NCI-H1417 treated with DMSO at 0.1 percent for 48 hours (cell line): ENCODE measurements around the gene MADD.
"Not testable (repeated sequence)": the region's sequence is repeated elsewhere in the genome, so short reads cannot be mapped to it uniquely, and the experiment has no call there.

Experiments used
- DNase-seq: peaks from one replicate; lab custom pipeline; 2025; lab: John Stamatoyannopoulos, UW

MADD gene

GRCh38 chr11:47318166-47318565, 48.2 kb downstream of the MADD start:
- no peak for DNase-seq

DNA sequence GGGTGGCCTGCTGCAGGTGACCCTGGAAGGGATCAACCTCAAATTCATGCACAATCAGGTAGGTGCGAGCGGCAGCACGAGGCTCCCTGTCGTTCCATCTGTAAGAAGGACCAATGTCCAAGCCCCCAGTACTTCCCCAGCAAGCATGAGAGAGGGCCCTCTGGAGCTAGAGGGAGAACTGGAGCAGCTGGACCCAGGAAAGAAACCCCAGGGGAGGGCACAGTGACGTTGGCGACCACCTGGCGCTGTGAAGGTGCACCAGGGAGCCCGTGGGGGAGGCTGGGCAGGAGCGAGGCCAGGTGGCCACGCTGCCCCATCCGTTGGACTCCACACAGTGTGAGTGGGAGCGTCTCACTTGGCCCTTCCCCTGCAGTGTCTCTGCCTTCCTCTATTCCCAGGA, 54.6 kb downstream of the MADD start:
- DNase-seq = no peak

GRCh38 chr11:47325271-47326041, 55.5 kb downstream of the MADD start:
- no peak for DNase-seq

GRCh38 chr11:47326198-47326597, 56.3 kb downstream of the MADD start:
- no peak for DNase-seq

DNA sequence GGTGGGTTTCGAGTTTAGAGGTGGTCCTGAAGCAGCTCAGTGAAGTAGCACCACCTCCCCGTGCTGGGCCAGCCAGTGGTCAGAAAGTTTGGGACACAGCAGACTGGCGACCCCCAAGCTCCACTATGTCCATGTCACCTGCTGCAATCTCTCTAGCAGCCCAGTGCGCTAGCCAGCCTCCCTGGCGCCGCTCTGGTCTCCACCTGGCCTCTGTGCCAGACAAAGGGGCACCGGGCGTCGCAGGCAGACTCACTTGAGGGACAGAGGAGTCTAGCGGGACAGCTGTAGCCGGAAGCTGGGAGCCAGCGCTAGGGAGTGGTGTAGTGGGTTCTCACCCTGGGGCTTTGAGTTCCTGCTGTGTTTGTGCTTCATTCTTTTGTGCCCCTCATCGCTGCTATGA, 57.1 kb downstream of the MADD start:
- DNase-seq = no peak

DNA sequence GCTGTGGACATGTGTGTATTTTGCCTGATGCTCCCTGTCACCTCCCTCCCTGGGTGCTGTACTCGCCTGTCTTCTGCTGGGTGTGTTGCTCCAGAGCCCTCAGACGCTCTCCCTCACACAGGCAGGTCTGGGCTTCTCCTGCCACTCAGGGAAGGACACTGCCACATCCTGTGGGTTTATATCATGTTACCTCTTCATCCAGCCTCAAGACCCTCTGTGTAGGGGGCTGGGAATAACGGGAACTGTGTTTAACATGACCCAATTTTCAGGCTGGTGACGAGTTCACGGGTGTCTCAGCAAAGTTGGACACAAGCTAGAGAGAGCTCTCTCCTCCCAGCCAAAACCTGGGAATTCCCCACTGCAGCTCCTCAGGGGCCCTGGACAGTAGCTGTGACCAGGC, 58.0 kb downstream of the MADD start:
- no peak for DNase-seq

DNA sequence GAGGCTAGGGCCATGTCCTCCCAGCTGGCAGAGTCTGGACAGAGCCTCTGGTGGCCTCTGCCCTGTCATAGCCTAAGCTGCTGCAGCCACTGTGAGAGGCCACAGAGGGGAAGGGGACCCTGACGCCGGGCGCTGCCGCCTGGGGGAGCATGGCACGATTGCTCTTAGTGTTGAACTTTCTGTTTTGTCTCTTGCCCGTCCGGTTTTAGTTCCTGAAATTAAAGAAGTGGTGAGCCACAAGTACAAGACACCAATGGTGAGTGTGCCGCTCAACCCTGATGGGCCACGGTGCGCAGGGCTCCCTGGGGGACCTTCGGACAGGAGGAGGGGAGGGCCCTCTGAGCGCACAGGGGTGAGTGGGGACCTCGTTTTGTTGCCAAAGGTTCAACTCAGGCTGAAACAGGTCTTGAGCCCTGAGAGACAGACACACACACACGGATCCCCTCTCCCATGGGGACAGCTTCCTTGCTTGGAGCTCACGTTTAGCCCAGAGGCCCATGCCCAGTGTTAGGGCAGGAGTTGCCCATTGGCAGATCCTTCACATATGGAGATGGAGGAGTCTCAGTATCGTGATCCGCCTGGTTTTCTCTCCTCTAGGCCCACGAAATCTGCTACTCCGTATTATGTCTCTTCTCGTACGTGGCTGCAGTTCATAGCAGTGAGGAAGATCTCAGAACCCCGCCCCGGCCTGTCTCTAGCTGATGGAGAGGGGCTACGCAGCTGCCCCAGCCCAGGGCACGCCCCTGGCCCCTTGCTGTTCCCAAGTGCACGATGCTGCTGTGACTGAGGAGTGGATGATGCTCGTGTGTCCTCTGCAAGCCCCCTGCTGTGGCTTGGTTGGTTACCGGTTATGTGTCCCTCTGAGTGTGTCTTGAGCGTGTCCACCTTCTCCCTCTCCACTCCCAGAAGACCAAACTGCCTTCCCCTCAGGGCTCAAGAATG, 58.8 kb downstream of the MADD start:
- DNase-seq = no peak

- no peak for DNase-seq
Observed at GRCh38 chr11:47329431-47329986, 59.6 kb downstream of the MADD start.

GRCh38 chr11:47329987-47330931, 60.3 kb downstream of the MADD start:
- no peak for DNase-seq

- DNase-seq = no peak
Observed at GRCh38 chr11:47331454-47332302, 61.7 kb downstream of the MADD start.

GRCh38 chr11:47332303-47332711, 62.4 kb downstream of the MADD start:
- no peak for DNase-seq

DNA sequence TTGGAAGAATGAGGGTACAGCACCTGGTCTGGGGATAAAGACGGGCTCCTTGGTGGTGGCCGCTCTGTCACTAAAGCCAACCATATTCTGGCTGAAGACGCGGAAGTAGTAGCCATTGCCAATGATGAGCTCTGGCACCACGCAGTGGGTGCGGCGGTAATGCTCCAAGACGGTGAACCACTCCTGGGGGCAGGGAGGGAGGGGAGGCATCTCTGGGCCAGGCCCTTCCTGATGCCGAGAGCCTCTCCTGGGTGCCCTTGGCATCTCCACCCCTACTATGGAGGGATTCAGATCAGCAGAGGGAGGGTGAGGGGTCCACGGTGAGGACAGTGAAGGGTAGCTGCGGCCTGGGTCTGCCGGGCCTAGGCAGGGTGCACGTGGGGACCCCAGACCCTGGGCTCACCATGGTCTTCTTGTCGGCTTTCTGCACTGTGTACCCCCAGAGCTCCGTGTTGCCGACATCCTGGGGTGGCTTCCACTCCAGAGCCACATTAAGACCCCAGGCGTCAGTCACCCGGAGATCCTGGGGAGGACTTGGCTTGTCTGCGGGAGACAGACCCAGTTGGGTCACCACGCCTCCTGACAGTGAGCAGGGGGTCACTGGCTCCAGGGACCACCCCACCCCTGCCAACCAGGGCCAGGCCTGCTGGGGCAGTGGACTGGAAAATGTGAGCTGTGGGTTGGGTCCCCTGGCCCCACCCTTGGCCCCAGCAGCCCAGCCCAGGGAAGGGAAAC, 63.0 kb downstream of the MADD start:
- DNase-seq = no peak

GRCh38 chr11:47333526-47333845, 63.6 kb downstream of the MADD start:
- no peak for DNase-seq

- no peak for DNase-seq
Observed at GRCh38 chr11:47333886-47334443, 64.0 kb downstream of the MADD start.

GRCh38 chr11:47334699-47335411, 64.9 kb downstream of the MADD start:
- DNase-seq = not testable (repeated sequence)

DNA sequence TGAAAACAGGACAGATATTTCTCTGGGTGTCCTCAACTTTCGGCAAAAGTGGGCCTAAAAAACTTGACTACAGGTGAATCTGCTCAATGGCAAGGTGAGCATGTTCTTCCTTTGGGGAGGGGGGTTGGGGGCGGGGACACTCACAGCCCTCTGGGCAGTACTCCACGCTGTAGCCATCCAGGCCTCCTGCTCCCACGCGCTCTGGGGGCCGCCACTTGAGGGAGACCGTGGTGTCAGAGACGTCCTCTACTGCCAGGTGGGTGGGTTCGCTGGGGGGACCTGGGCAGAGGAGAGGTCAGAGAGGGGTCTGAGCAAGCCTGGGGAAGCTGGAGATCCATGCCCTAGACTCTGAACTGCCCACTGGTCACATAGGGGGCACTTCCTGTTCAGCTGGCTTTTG, 65.8 kb downstream of the MADD start:
- no peak for DNase-seq

DNA sequence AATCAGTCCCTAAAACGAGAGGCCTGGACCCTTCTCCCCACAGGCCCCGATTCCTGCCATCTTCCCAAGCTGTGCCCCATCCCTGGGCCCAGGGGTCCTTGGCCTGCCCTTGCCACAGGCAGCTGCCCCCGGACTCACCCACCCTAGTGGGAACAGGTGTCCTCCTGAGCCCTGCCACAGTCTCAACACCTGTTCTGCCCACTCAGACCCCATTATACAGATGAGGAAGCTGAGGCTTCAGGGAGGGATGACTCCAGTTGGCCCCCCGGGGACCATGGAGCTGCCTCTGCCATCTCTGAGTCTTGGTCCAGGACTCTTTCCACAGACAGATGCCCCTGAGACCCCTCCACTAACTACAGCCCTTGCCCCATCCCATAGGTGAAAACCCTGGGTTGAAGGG, 66.7 kb downstream of the MADD start:
- DNase-seq = no peak

- DNase-seq = no peak
Observed at GRCh38 chr11:47337229-47337924, 67.4 kb downstream of the MADD start.
